HepG2 (cell line): ENCODE results near the gene INF2. TPM values are rescaled to one million over a fixed set of nuclear protein-coding genes. Genes with fewer than 3 reads are reported as not detected.

Experiments
- ATAC-seq: fragments of 200-7000 bp; cut with Tn5 transposase; 3 replicates; pipeline ENCODE4 v1.9.1; 2020; ENCODE audit warnings: mild to moderate bottlenecking, moderate library complexity
- BruUV-seq: library from RNA; stranded (reverse); fragments of 400-500 nt; replicated peaks from 2 replicates; lab custom pipeline; 2021; lab: Mats Ljungman, UMichigan
- CTCF ChIA-PET: fragments of 300-600 bp; formaldehyde crosslinking; extraction: SDS; loops from one replicate; lab custom pipeline; 2021; ENCODE audit warnings: low total read pairs, inconsistent platforms, low intra/inter-chr PET ratio; lab: Yijun Ruan, JAX
- POLR2A ChIA-PET: fragments of 350-600 bp; sonication (Branson Sonifier 250); formaldehyde crosslinking; loops from one replicate; lab custom pipeline; 2020; ENCODE audit warnings: antibody characterized with exemption, inconsistent platforms; lab: Yijun Ruan, JAX
- DNase-seq: peaks from one replicate; pipeline ENCODE4 v3.0.0-alpha.2; 2015; ENCODE audit warnings: low spot score
- FAIRE-seq: peaks from 3 replicates; lab custom pipeline; 2011; peaks lifted over from hg19 to GRCh38; lab: Jason Lieb, UNC
- H2AFZ ChIP-seq: one replicate; pipeline ENCODE4 v1.6.1; 2011; ENCODE audit warnings: low read length, inconsistent platforms
- H3K27ac ChIP-seq: fragments of 300-600 bp; 3 replicates; pipeline ENCODE4 v1.8.0; 2011; ENCODE audit warnings: mixed run types, mild to moderate bottlenecking, mixed read lengths, low read length, inconsistent platforms; ENCODE audit not compliant: insufficient read depth; ENCODE audit errors: extremely low read length
- H3K27me3 ChIP-seq, 2 experiments: fragments of 200-600 bp in 1 of 2; 2 replicates in 1 of 2; 3 replicates in 1 of 2; pipeline versions ENCODE4 v1.6.0 to v1.8.0; 2011; ENCODE audit warnings: low read length in 2 of 2, mild to moderate bottlenecking in 2 of 2, moderate library complexity in 2 of 2, inconsistent platforms in 1 of 2; ENCODE audit not compliant: insufficient read depth in 2 of 2, control insufficient read depth in 1 of 2
- H3K36me3 ChIP-seq, 2 experiments: fragments of 200-600 bp in 1 of 2; replicated peaks in 1 of 2; 2 replicates in 1 of 2; 3 replicates in 1 of 2; pipeline versions ENCODE4 v1.5.1 to v1.8.0; 2011; ENCODE audit warnings: low read length in 2 of 2, inconsistent platforms in 1 of 2; ENCODE audit not compliant: insufficient read depth in 2 of 2, control insufficient read depth in 1 of 2
- H3K4me1 ChIP-seq: 2 replicates; pipeline ENCODE4 v1.5.1; 2012; ENCODE audit warnings: low read length, inconsistent platforms; ENCODE audit not compliant: insufficient read depth
- H3K4me2 ChIP-seq: 2 replicates; pipeline ENCODE4 v1.6.0; 2011; ENCODE audit warnings: low read depth, low read length, inconsistent platforms
- H3K4me3 ChIP-seq, 3 experiments: fragments of 200-600 bp in 1 of 3; sonication (generic), shearing (Covaris generic) in 1 of 3; replicated peaks in 1 of 3; 2 replicates each; pipeline ENCODE4 v1.5.1; 2011 to 2016; ENCODE audit warnings: low read length in 3 of 3, inconsistent platforms in 2 of 3, low read depth in 2 of 3, mild to moderate bottlenecking in 2 of 3, control low read depth in 1 of 3, mixed read lengths in 1 of 3; ENCODE audit not compliant: insufficient read depth in 1 of 3
- H3K79me2 ChIP-seq: one replicate; pipeline ENCODE4 v1.6.1; 2011; ENCODE audit warnings: low read length, inconsistent platforms; ENCODE audit not compliant: insufficient read depth
- H3K9ac ChIP-seq: 2 replicates; pipeline ENCODE4 v1.6.0; 2011; ENCODE audit warnings: mild to moderate bottlenecking, low read depth, low read length, inconsistent platforms; ENCODE audit not compliant: insufficient read depth
- H3K9me3 ChIP-seq: 2 replicates; pipeline ENCODE4 v1.5.1; 2012; ENCODE audit warnings: mild to moderate bottlenecking, low read length
- H4K20me1 ChIP-seq: 2 replicates; pipeline ENCODE4 v1.6.0; 2011; ENCODE audit warnings: inconsistent platforms, mild to moderate bottlenecking, low read length, moderate library complexity; ENCODE audit not compliant: insufficient read depth
- BCL6 ChIP-seq: IDR thresholded peaks from 2 replicates; pipeline ENCODE4 v1.6.1; 2016; ENCODE audit warnings: missing genetic modification reagents, missing compliant biosample characterization
- HNRNPLL ChIP-seq: fragments of 200-400 bp; formaldehyde crosslinking; IDR thresholded peaks from 2 replicates; pipeline ENCODE4 v1.6.1; 2017; ENCODE audit warnings: mild to moderate bottlenecking, low read depth, low read length; ENCODE audit not compliant: poor library complexity, severe bottlenecking
- ONECUT2 ChIP-seq: sonication (generic); formaldehyde crosslinking; IDR thresholded peaks from 2 replicates; pipeline ENCODE4 v1.4.0; 2020; ENCODE audit warnings: missing genetic modification reagents
- TBX2 ChIP-seq: sonication (generic); formaldehyde crosslinking; IDR thresholded peaks from 2 replicates; pipeline ENCODE4 v1.5.0; 2020; ENCODE audit warnings: missing genetic modification reagents, mild to moderate bottlenecking, borderline replicate concordance
- TCF7L2 ChIP-seq: IDR thresholded peaks from 2 replicates; pipeline ENCODE4 v1.6.1; 2011; ENCODE audit warnings: mild to moderate bottlenecking, low read depth, low read length, moderate library complexity
- UBTF ChIP-seq: sonication (generic); formaldehyde crosslinking; IDR thresholded peaks from 2 replicates; pipeline ENCODE4 v1.4.0; 2020; ENCODE audit warnings: mild to moderate bottlenecking, missing genetic modification reagents
- ZNF646 ChIP-seq: sonication (generic); formaldehyde crosslinking; IDR thresholded peaks from 2 replicates; pipeline ENCODE4 v1.9.0; 2021; ENCODE audit warnings: mild to moderate bottlenecking, missing genetic modification reagents
- WGBS: methylation state at CpG from one replicate; pipeline ENCODE4 v1.1.6; 2017; ENCODE audit warnings: low lambda C conversion rate; 5-methylcytosine and 5-hydroxymethylcytosine counted together
- in situ Hi-C: cut with HindIII; loops from 2 replicates; pipeline ENCODE4 v1.10.0; 2017; ENCODE audit warnings: low pct_unique_long_range_greater_than_20kb; ENCODE audit not compliant: extremely low pct_ligation_motif_present
- intact Hi-C: fragments of 100-400 bp; cut with micrococcal nuclease; formaldehyde crosslinking; loops from one replicate; pipeline ENCODE4 v1.10.0; 2022; ENCODE audit not compliant: unreplicated experiment
- polyA plus RNA-seq, 8 experiments: library from polyadenylated mRNA; depleted of rRNA in 3 of 8; stranded (reverse) in 7 of 8; unstranded in 1 of 8; fragments of >200 nt; fragmentation: Illumina TruSeq in 4 of 8; extraction: Trizol in 4 of 8; gene quantifications; 2 replicates each; pipeline versions ENCODE4 v1.2.1 to v1.2.3, GENCODE V29; 2011 to 2016; ENCODE audit warnings: low read depth in 4 of 8, missing spikeins in 1 of 8, mixed read lengths in 1 of 8; ENCODE audit not compliant: insufficient read depth in 1 of 8
- total RNA-seq, 5 experiments: library from RNA; depleted of rRNA; stranded (reverse); fragments of >200 nt; fragmentation: Illumina TruSeq; extraction: Trizol; gene quantifications; 2 replicates each; pipeline ENCODE4 v1.2.3, GENCODE V29; 2016; ENCODE audit warnings: low read depth in 1 of 5

The INF2 gene
- total and polyA plus RNA-seq, 2 of the 13 experiments (the other 11 are each of a cell fraction or from before 2014, with no cell fraction given): 16.4 to 26.4 TPM

- no peak for ATAC-seq
- H3K27ac ChIP-seq: no peak overlapping the region
- no peak overlapping the region for H2AFZ ChIP-seq
- peak overlapping the region; percentile 88 for H3K4me2 ChIP-seq
- H3K27me3 ChIP-seq: no peaks in the 10 kb centered on the region
- no peaks in the 10 kb centered on the region for H3K9me3 ChIP-seq
- DNase-seq: no peak
- intact Hi-C loops: no loop called here
- H3K36me3 ChIP-seq: no peaks in the 10 kb centered on the region
- POLR2A ChIA-PET: interaction anchor here (1.1 to 7.6 kb wide), 6 partner anchors 9 to 85 kb away, joined by 3 to 179 read pairs (median 5); no protein-coding TSS in a partner anchor
- H3K79me2 ChIP-seq: no peaks in the 10 kb centered on the region
- H3K9ac ChIP-seq: no peak overlapping the region
- CTCF ChIA-PET: interaction anchor here (1.3 kb wide), 1 partner anchor 32 kb away, joined by 9 read pairs; no protein-coding TSS in a partner anchor
- no peak for FAIRE-seq
- peaks cover 92% of the 10 kb centered on the region for H3K4me1 ChIP-seq
- peak overlapping the region in 1 of 3 experiments; percentile 61; a peak in 1 of 6 replicates for H3K4me3 ChIP-seq
- H4K20me1 ChIP-seq: no peaks in the 10 kb centered on the region
- BruUV-seq: no TSS peak
- TF ChIP-seq HNRNPLL (peak; percentile 1), ONECUT2 (no peak)
- in situ Hi-C loops: no loop called here
- whole genome bisulfite sequencing: 67% methylated on average over 11 of the region's 12 CpGs
These were observed 7.3 kb upstream of the INF2 start for GRCh38 chr14:104682107-104682593.

- Histone ChIP-seq H3K4me2 (no peak overlapping the region), H3K4me3 (no peak overlapping the region), H3K4me1 (peaks cover 90% of the 10 kb centered on the region), H3K9ac (no peak overlapping the region), H3K9me3 (no peaks in the 10 kb centered on the region), H3K36me3 (no peaks in the 10 kb centered on the region), H4K20me1 (no peaks in the 10 kb centered on the region), H3K27me3 (no peaks in the 10 kb centered on the region), H3K79me2 (no peaks in the 10 kb centered on the region), H2AFZ (no peak overlapping the region), H3K27ac (no peak overlapping the region)
- no TSS peak for BruUV-seq
- DNase-seq (no peak), FAIRE-seq (no peak), ATAC-seq (no peak)
- in situ Hi-C loops (no loop called here), intact Hi-C loops (no loop called here)
- ChIA-PET CTCF (no interaction called here), POLR2A (interaction anchor here (3.4 kb wide), 1 partner anchor 18 kb away, joined by 26 read pairs; no protein-coding TSS in a partner anchor)
- 86% methylated on average over 21 of the region's 22 CpGs for WGBS
- no peak for TF ChIP-seq ZNF646
- TF ChIP-seq BCL6 (CRISPR knock-in tag): no peak
- no peak for TF ChIP-seq TBX2 (CRISPR knock-in tag)
- TF ChIP-seq TCF7L2: no peak
- no peak for TF ChIP-seq UBTF (CRISPR knock-in tag)
These were observed 5.6 kb upstream of the INF2 start for GRCh38 chr14:104683653-104684448.
